Measurements from ENCODE around the gene HIC1. TPM values are rescaled to one million over a fixed set of nuclear protein-coding genes. Genes with fewer than 3 reads are reported as not detected.
A peak's percentile ranks its signal among the peaks of the same experiment; 100 is the strongest.

HIC1 gene
- total RNA-seq, 1 experiment from 2014 or later = 1.4 TPM

DNA sequence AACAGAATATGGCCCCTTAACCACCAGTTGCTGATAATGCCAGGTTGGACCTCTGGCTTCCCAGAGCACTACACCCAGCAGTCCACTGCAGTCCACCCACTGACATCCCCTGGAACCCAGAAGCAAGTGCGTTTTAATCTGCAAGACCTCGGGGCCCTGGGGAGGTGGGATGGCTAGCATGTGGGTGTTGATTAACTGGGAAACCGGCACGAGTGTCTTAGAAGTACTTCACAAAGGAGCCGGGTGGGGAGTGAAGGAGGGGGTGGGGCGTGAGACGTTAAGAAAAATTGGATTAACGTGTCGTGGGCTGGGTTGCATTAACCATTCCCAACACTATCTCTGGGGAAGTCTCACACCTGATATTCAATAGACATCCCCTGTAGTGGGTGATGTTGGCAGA, 6.1 kb upstream of the HIC1 start:
- TF ChIP-seq TCF7L2 (IDR thresholded peaks at IDR 0.05; ENCODE audit: low read depth, low read length) (no peak), POLR2AphosphoS5 (IDR thresholded peaks at IDR 0.05; ENCODE audit: low read depth, low read length) (no peak), REST (IDR thresholded peaks at IDR 0.05; ENCODE audit: insufficient read depth in 1 of 2, low read depth in 2 of 2, low read length in 1 of 2) (no peak)
- Histone ChIP-seq H3K36me3 (ENCODE audit: control insufficient read depth, insufficient read depth, low read length) (no peaks in the 10 kb centered on the region), H3K4me3 (ENCODE audit: low read depth in 2 of 2, low read length in 2 of 2) (peak overlapping the region; percentile 65 to 74), H3K9me3 (ENCODE audit: control insufficient read depth, insufficient read depth, low read depth, low read length) (no peaks in the 10 kb centered on the region), H3K4me1 (ENCODE audit: control insufficient read depth, insufficient read depth, low read length) (peaks cover 4% of the 10 kb centered on the region; the same call in 1 of the 2 replicates), H3K27ac (ENCODE audit: low read length) (no peak overlapping the region; the same call in 1 of the 2 replicates), H3K27me3 (ENCODE audit: control insufficient read depth, insufficient read depth, low read length) (no peaks in the 10 kb centered on the region)
- TSS peak; percentile 75 for BruUV-seq (replicated peaks)
- CTCF ChIA-PET = no interaction called here
- intact Hi-C loops (cut with micrococcal nuclease; ENCODE audit: unreplicated experiment) (no loop called here), in situ Hi-C loops (cut with HindIII; ENCODE audit: low pct_unique_long_range_greater_than_20kb, low sequenced_read_pairs) (no loop called here)
- POLR2A ChIA-PET = interaction anchor here (0.6 kb wide), 1 partner anchor 11 kb away, joined by 3 read pairs; no protein-coding TSS in a partner anchor
- no peak for DNase-seq (ENCODE audit: low read depth, low spot score)
- no peak for ATAC-seq

DNA sequence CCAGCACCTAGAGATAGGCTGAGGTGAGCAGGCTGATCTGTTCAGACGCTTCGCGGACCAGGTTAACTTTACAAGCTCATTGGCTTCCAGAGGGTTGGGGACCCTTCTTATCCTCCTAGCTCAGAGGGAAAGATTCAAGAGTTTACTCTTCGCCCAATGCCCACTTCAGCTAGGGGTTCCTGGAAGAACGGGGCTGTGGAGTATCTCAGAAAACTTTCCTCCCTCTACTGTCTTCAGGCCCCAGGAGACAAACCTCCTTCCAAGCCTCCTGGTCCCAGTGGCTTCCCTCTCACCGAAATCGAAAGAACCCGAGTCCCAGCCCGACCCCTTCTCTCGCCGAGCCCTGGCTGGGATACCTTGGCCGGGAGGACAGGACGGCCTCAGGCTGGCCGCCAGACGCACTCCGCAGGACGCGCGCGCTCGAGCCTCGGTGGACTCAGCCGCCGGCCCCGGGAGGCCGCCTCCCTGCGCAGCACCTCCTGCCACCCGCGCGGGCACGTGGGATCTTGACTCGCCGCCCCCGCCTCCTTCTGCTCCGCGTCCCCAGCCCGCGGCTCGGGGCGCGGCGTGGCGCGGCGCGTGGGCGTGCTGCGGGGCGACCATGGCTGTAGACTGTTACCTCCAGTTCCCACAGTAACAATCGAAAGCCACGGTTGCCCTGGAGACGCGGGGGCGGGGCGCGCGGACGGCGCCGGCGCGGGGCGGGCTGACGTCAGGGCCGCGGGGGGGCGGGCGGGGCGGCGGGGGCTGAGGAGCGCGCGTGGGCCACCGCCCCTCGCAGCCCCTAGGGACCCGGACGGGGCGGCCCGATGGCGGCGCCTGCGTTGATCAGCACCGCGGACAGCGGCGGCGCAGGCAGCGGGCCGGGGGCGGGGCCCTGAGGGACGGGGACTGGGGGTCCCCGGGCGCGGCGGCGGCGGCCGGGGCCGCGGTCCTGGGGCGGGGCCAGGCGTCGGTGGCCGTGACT, 5.3 kb upstream of the HIC1 start:
- ChIA-PET POLR2A (no interaction called here), CTCF (no interaction called here)
- H3K9me3 ChIP-seq (ENCODE audit: control insufficient read depth, insufficient read depth, low read depth, low read length) = no peaks in the 10 kb centered on the region
- H3K4me1 ChIP-seq (ENCODE audit: control insufficient read depth, insufficient read depth, low read length) = peaks cover 4% of the 10 kb centered on the region; the same call in 1 of the 2 replicates
- H3K4me3 ChIP-seq (ENCODE audit: low read depth in 2 of 2, low read length in 2 of 2) = peak overlapping the region; percentile 65 to 74
- no TSS peak for BruUV-seq (replicated peaks)
- ATAC-seq (peak; percentile 66), DNase-seq (ENCODE audit: low read depth, low spot score) (no peak)
- H3K27me3 ChIP-seq (ENCODE audit: control insufficient read depth, insufficient read depth, low read length) = no peaks in the 10 kb centered on the region
- H3K36me3 ChIP-seq (ENCODE audit: control insufficient read depth, insufficient read depth, low read length) = no peaks in the 10 kb centered on the region
- intact Hi-C loops (cut with micrococcal nuclease; ENCODE audit: unreplicated experiment) (no loop called here), in situ Hi-C loops (cut with HindIII; ENCODE audit: low pct_unique_long_range_greater_than_20kb, low sequenced_read_pairs) (no loop called here)
- H3K27ac ChIP-seq (ENCODE audit: low read length) = peak overlapping the region; percentile 48; the same call in 1 of the 2 replicates
- TF ChIP-seq TCF7L2 (IDR thresholded peaks at IDR 0.05; ENCODE audit: low read depth, low read length) = no peak
- peak; percentile 78 to 93 for TF ChIP-seq REST (IDR thresholded peaks at IDR 0.05; ENCODE audit: insufficient read depth in 1 of 2, low read depth in 2 of 2, low read length in 1 of 2)
- peak; percentile 38; the same call in 1 of the 2 replicates for TF ChIP-seq SIN3A (IDR thresholded peaks at IDR 0.05; ENCODE audit: borderline replicate concordance, insufficient read depth, low read depth, low read length)
